ENCODE results near the gene FAM83G.

Gene FAM83G

DNA sequence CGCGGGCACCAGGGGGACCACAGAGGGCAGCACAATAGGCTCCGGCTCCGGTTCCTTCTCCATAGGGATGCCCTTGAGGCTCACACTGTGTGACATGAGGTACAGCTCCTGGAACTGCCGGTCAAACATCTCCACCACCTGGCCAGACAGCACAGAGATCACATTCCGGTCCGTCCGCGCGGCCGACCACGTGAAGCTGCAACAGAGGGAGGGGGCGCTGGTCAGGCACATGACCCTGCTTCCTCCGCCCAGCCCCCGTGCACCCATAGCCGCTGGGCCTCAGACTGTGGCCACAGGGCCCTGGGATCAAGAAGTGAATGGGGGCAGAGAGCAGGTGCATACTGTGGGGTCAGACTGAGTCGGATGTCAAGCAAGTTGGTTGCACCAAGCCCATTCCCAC, 25.9 kb downstream of the FAM83G start:
- TF ChIP-seq, protein P1, sequence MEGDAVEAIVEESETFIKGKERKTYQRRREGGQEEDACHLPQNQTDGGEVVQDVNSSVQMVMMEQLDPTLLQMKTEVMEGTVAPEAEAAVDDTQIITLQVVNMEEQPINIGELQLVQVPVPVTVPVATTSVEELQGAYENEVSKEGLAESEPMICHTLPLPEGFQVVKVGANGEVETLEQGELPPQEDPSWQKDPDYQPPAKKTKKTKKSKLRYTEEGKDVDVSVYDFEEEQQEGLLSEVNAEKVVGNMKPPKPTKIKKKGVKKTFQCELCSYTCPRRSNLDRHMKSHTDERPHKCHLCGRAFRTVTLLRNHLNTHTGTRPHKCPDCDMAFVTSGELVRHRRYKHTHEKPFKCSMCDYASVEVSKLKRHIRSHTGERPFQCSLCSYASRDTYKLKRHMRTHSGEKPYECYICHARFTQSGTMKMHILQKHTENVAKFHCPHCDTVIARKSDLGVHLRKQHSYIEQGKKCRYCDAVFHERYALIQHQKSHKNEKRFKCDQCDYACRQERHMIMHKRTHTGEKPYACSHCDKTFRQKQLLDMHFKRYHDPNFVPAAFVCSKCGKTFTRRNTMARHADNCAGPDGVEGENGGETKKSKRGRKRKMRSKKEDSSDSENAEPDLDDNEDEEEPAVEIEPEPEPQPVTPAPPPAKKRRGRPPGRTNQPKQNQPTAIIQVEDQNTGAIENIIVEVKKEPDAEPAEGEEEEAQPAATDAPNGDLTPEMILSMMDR (IDR thresholded peaks at IDR 0.05; ENCODE audit: low read length, missing control alignments), result no peak
- no peak for DNase-seq (ENCODE audit: low read depth)
- no peak overlapping the region for H3K4me3 ChIP-seq (replicated peaks; ENCODE audit: low read depth, low read length)

DNA sequence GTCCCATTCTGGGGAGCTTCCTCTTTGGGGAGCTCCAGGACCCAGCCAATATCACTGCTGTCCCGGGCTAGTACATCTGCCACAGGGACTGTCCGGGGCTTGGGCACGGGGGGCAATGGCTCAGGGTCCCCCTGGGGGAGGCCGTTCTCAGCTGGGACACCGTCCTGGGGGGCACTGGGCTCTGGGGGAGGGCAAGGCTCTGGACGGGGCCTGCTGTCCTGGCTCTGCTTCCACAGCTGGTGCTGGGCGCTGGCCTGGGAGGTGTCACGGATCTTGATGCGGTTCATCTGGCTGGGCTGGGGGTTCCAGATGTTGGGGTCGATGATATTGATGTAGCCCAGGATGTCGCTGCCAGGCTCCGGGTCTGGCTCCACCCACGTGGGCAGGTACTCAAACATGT, 26.5 kb downstream of the FAM83G start:
- H3K4me3 ChIP-seq (replicated peaks; ENCODE audit: low read depth, low read length), result no peak overlapping the region
- TF ChIP-seq, protein P1 (IDR thresholded peaks at IDR 0.05; ENCODE audit: low read length, missing control alignments), result no peak
- DNase-seq (ENCODE audit: low read depth), result no peak

DNA sequence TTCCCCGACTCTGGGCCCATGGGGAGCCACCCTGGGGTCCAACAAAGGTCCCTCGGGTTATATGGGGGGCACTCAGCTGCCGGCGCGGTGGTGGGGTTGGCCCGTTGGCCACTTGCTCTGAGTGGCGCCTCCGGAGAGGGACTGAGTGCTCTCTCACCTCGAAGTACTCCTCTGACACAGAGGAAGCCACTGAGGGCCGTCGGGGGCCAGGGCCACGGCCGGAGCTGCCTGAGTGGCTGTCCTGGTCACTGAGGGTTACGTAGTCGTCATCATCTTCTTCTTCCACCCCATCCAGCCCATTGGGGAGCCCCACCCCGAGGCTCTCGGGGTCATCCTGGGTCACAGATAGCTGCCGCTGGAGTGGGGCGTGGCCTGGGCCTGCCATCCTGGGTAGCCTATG, 26.9 kb downstream of the FAM83G start:
- TF ChIP-seq, protein P1 (IDR thresholded peaks at IDR 0.05; ENCODE audit: low read length, missing control alignments), result no peak
- no peak for DNase-seq (ENCODE audit: low read depth)
- no peak overlapping the region for H3K4me3 ChIP-seq (replicated peaks; ENCODE audit: low read depth, low read length)

DNA sequence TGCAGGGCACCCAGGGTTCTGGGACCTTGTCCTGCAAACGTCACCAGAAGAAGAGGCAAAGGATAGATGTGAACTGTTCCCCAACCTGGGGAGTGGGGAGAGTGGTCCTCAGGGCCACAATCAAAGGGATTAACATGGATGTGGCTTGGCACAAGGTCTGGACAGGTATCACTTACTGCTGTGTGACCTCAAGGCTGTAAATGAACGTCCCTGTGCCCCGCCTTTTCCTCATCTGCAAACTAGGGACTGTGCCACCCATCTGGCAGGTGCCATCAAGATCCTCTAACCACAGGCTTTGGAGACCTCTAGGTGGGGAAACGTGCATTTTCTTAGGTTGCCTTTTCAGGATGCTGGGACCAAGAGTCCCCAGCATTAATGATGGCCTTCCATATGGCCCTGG, 27.5 kb downstream of the FAM83G start:
- TF ChIP-seq, protein P1 (IDR thresholded peaks at IDR 0.05; ENCODE audit: low read length, missing control alignments), result no peak
- DNase-seq (ENCODE audit: low read depth), result no peak
- no peak overlapping the region for H3K4me3 ChIP-seq (replicated peaks; ENCODE audit: low read depth, low read length)

DNA sequence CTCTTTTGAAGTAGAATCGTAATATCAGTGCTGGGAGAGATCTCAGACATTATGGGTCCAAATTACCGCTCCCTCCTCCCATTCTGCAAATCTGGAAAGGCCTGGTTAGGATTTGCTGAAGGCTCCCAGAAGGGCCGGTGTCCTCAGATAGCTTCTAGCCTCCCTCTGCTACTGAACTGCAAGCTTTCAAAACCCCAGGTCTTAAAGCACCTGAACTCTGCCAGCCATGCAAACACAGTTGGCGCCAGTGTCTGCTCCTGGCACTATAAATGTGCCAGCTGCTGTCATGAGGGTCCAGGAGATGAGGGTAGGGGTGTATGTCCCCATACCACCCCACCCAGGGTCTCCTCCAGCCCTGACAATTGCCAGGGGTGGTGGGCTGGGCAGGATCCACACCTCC, 28.4 kb downstream of the FAM83G start:
- no peak for DNase-seq (ENCODE audit: low read depth)
- H3K4me3 ChIP-seq (replicated peaks; ENCODE audit: low read depth, low read length), result no peak overlapping the region
- TF ChIP-seq, protein P1 (IDR thresholded peaks at IDR 0.05; ENCODE audit: low read length, missing control alignments), result no peak

DNA sequence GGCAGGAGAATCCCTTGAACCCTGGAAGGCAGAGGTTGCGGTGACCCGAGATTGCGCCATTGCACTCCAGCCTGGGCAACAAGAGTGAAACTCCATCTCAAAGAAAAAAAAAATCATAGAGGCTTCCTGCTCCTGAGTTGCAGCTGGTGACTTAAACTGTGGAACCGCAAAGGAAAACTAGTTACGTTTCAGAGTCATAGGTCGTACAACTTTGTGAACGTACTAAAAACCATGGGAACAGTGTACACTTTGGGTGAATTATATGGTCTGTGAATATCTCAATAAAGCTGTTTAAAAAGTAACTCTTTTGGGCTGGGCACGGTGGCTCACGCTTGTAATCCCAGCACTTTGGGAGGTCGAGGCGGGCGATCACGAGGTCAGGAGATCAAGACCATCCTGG, 29.0 kb downstream of the FAM83G start:
- no peak overlapping the region for H3K4me3 ChIP-seq (replicated peaks; ENCODE audit: low read depth, low read length)
- TF ChIP-seq, protein P1 (IDR thresholded peaks at IDR 0.05; ENCODE audit: low read length, missing control alignments), result no peak
- no peak for DNase-seq (ENCODE audit: low read depth)

DNA sequence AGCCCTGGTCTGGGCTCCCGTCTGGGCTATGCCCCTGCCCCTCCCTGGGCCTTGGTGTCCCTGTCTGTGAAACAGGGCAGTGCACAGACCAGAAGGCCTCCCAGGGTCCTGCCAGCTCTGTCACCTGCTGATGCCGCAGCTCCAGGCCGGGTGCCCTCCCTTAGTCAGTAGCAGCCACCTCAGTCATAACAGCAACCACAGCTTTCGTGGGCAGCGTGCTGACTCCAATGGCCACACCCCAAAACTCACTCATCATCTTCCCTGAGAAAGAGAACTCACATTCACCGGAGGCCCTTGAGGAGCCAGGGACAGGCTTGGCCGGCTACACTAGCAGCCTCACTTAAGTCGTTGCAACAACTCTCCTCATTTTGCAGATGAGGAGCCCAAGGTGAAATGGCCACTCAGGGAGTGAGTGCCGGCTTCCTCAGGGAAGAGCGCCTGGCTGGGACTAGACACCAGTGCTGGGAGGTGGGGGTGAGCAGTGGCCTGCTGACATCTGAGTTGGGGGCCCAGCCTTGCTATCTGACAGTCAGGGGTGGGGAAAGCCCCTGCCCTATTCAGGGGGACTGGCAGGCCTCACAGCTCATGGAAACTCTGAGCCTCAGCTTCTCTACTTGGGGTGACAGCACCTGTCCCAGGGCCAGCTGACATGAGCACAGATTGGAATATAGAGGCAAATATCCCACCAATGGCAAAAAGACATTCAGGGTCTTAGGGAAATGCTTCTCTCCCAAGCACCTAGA, 30.0 kb downstream of the FAM83G start:
- no peak for DNase-seq (ENCODE audit: low read depth)
- TF ChIP-seq, protein P1 (IDR thresholded peaks at IDR 0.05; ENCODE audit: low read length, missing control alignments), result no peak
- no peak overlapping the region for H3K4me3 ChIP-seq (replicated peaks; ENCODE audit: low read depth, low read length)
